ENCODE measurements around the gene GATA2.

The GATA2 gene

DNA sequence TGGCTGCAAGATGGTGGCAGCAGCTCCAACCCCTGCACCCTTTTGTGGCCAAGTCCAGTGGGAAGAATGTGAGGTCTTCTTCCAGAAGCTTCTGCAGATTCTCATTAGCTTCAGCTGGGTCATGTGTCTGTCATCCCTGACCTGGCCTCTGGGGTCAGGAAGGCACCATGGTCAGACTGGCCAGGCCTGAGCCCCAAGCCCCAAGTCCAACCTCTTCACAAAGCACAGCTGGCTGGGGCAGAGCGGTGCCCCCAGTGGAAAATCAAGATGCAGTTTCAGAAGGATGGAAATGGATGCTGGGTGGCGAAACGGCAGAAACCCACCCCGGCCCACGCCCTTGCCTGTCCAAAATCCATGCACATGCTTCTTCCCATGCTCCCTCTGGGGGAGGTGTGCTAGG, 15.9 kb upstream of the GATA2 start:
- TF ChIP-seq, protein P1, sequence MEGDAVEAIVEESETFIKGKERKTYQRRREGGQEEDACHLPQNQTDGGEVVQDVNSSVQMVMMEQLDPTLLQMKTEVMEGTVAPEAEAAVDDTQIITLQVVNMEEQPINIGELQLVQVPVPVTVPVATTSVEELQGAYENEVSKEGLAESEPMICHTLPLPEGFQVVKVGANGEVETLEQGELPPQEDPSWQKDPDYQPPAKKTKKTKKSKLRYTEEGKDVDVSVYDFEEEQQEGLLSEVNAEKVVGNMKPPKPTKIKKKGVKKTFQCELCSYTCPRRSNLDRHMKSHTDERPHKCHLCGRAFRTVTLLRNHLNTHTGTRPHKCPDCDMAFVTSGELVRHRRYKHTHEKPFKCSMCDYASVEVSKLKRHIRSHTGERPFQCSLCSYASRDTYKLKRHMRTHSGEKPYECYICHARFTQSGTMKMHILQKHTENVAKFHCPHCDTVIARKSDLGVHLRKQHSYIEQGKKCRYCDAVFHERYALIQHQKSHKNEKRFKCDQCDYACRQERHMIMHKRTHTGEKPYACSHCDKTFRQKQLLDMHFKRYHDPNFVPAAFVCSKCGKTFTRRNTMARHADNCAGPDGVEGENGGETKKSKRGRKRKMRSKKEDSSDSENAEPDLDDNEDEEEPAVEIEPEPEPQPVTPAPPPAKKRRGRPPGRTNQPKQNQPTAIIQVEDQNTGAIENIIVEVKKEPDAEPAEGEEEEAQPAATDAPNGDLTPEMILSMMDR (IDR thresholded peaks at IDR 0.05; ENCODE audit: control insufficient read depth, insufficient read depth, low read depth, low read length, missing control alignments) = no peak
- no peak overlapping the region for H3K4me3 ChIP-seq (ENCODE audit: control insufficient read depth, low read depth, low read length)
- DNase-seq (ENCODE audit: low read depth) = no peak

DNA sequence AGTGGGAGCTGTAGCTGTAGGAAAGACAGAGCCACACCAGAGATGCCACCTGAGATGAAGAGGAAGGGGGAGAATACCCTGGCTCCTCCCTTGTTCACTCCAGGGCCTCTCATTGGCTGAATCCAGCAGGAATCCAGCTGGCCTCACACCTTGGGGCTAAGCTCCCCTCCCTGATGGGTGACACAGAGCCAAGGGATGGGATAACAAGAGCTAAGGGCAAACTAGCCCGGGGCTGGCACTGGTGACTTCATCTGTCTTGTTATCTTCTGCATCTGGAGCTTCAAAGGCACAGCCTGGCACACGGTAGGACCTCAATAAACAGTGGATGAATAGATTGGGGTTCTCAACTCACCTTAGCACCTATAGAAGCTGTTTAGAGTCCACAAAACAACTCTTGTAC, 13.8 kb upstream of the GATA2 start:
- TF ChIP-seq, protein P1 (IDR thresholded peaks at IDR 0.05; ENCODE audit: control insufficient read depth, insufficient read depth, low read depth, low read length, missing control alignments) = no peak
- no peak overlapping the region for H3K4me3 ChIP-seq (ENCODE audit: control insufficient read depth, low read depth, low read length)
- DNase-seq (ENCODE audit: low read depth) = no peak

DNA sequence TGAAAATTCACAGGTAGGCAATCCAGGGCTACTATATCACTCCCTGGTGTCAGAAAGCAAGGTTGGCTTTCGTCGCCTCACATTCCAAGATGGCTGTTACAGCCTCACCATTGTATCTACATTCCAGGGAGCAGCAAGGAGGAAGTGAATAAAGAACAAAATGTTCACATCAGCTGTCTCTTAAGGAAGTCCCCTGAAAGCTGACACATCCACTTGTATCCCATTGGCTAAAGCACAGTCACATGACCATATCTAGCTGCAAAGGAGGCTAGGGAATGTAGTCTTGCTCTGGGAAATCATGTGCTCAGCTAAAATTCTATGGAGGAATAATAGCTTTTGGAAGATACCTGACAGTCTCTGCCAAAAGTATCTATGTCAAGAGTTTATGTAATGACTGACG, 12.8 kb upstream of the GATA2 start:
- DNase-seq (ENCODE audit: low read depth) = no peak
- TF ChIP-seq, protein P1 (IDR thresholded peaks at IDR 0.05; ENCODE audit: control insufficient read depth, insufficient read depth, low read depth, low read length, missing control alignments) = no peak
- H3K4me3 ChIP-seq (ENCODE audit: control insufficient read depth, low read depth, low read length) = no peak overlapping the region

DNA sequence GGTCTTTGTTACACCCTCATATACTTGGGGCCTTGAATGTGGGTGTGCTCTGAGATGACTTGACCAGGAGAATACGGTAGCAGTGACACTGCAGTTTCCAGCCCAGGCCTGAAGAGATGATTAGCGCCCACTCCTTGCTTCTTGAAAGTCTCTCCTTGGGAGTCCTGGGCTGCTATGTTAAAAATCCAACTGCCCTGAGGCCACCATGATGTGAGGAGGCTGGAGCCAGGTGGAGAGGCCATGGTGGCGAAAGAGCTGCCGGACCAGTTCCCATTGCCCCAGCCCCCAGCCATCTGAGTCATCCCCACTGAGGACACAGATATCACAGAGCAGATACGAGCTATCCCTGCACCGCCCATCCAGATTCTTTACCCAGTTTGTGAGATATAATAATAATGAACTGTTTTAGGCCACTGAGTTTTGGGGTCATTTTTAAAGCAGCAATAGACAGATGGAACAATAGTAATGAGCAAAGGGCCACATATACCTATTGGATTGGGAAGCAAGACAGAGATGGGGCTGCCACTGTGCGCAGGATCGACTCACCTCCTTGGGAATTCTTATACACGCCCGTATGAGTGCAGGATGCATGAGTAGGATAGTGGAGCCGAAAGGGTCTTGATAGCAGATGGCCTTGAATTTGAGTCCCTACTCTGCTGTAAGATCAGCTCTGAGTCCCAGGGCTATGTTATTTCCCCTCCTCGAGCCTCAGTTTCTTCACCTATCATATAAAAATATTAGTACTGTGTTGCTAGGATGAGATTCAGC, 12.1 kb upstream of the GATA2 start:
- H3K4me3 ChIP-seq (ENCODE audit: control insufficient read depth, low read depth, low read length) = no peak overlapping the region
- TF ChIP-seq, protein P1 (IDR thresholded peaks at IDR 0.05; ENCODE audit: control insufficient read depth, insufficient read depth, low read depth, low read length, missing control alignments) = no peak
- no peak for DNase-seq (ENCODE audit: low read depth)

DNA sequence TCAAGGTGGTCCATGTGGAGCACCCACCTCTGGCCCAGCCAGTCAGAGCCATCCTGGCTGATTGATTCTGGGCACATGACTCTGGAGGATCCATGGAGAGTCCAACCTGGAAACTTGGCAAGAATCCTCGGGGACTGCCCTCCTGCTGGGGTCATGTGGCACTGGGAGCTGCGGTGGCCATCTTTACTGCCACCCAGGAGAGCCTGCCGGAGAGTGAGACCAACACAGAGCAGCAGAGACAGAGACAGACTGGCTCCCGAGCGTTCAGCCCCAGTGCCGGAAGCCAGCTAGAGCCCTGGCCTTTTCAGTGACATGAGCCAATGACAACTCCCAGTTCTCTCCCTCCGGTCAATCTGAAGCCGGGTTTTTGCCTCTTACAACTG, 11.5 kb upstream of the GATA2 start:
- no peak for DNase-seq (ENCODE audit: low read depth)
- no peak overlapping the region for H3K4me3 ChIP-seq (ENCODE audit: control insufficient read depth, low read depth, low read length)
- TF ChIP-seq, protein P1 (IDR thresholded peaks at IDR 0.05; ENCODE audit: control insufficient read depth, insufficient read depth, low read depth, low read length, missing control alignments) = no peak

DNA sequence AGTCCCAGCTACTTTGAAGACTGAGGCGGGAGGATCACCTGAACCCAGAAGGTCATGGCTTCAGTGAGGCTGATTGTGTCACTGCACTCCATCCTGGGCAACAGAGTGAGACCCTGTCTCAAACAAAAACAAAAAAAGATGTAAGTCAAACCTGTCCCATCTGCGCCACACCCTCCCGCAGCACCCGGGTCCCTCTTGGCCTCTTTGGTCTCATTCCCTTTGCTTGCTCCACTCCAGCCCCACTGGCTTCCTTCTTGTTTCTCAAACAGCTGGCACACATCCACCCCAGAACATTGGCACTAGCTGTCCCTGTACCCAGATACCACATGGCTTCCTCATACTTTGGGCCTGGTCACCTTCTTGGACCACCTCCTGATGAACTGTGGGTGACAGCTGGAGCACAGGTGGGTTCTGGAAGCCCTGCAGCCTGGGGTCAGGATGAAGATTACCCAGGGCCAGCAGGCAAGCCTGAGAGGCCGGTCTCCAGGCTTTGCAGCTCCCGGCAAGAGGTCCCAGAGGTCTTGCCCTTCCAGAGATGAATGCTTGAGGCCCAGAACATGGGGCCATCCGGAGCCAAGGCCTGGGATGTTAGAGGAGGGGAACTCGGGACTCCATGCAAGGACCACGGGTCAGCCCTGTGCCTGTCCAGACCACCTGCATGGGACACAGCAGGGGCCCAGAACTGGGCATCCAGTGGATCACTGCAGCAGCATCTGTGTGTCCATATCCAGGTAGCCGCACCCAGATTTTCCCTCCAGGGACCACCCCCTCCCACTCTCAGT, 10.9 kb upstream of the GATA2 start:
- DNase-seq (ENCODE audit: low read depth) = no peak
- no peak overlapping the region for H3K4me3 ChIP-seq (ENCODE audit: control insufficient read depth, low read depth, low read length)
- TF ChIP-seq, protein P1 (IDR thresholded peaks at IDR 0.05; ENCODE audit: control insufficient read depth, insufficient read depth, low read depth, low read length, missing control alignments) = no peak

Data from AG09309 (cell line).